Neural progenitor cell (in vitro differentiated cells): ENCODE data around the gene IFT122. TPM values are rescaled to one million over a fixed set of nuclear protein-coding genes. Genes with fewer than 3 reads are reported as not detected.
A peak's percentile ranks its signal among the peaks of the same experiment; 100 is the strongest.
"Not testable (repeated sequence)": the region's sequence is repeated elsewhere in the genome, so short reads cannot be mapped to it uniquely, and the experiment has no call there.

Experiments used
- DNase-seq: peaks from one replicate; pipeline ENCODE4 v3.0.0-alpha.2; 2016; ENCODE audit warnings: low spot score
- H2AFZ ChIP-seq: fragments of 200-600 bp; sonication (generic); replicated peaks from 2 replicates; pipeline ENCODE4 v1.6.1; 2016; ENCODE audit warnings: antibody characterized with exemption
- H3F3A ChIP-seq: fragments of 200-600 bp; sonication (generic); 2 replicates; pipeline ENCODE4 v1.6.1; 2016; ENCODE audit warnings: antibody characterized with exemption, low read depth
- H3K27ac ChIP-seq: fragments of 200-600 bp; sonication (generic); 2 replicates; pipeline ENCODE4 v1.5.1; 2016; ENCODE audit warnings: mild to moderate bottlenecking
- H3K27me3 ChIP-seq: fragments of 200-600 bp; sonication (generic); 2 replicates; pipeline ENCODE4 v1.6.1; 2016; ENCODE audit warnings: mild to moderate bottlenecking, moderate library complexity
- H3K36me3 ChIP-seq: fragments of 200-600 bp; sonication (generic); 2 replicates; pipeline ENCODE4 v1.5.1; 2016
- H3K4me1 ChIP-seq: fragments of 200-600 bp; sonication (generic); 2 replicates; pipeline ENCODE4 v1.6.1; 2016; ENCODE audit warnings: mixed run types
- H3K4me2 ChIP-seq: fragments of 200-600 bp; sonication (generic); 2 replicates; pipeline ENCODE4 v1.6.1; 2016
- H3K4me3 ChIP-seq: fragments of 200-600 bp; sonication (generic); 2 replicates; pipeline ENCODE4 v1.5.1; 2016
- H3K79me2 ChIP-seq: fragments of 200-600 bp; sonication (generic); 2 replicates; pipeline ENCODE4 v1.6.1; 2016; ENCODE audit warnings: low read depth
- H3K9ac ChIP-seq: fragments of 200-600 bp; sonication (generic); 2 replicates; pipeline ENCODE4 v1.6.1; 2016
- H3K9me3 ChIP-seq: fragments of 200-600 bp; sonication (generic); 2 replicates; pipeline ENCODE4 v1.5.1; 2016; ENCODE audit warnings: low read depth
- H4K20me1 ChIP-seq: fragments of 200-600 bp; sonication (generic); 2 replicates; pipeline ENCODE4 v1.6.1; 2016; ENCODE audit warnings: low read depth
- H3K27ac Mint-ChIP-seq: 3 replicates; pipeline ENCODE4 v1.8.0; 2021; ENCODE audit warnings: mixed read lengths
- H3K27me3 Mint-ChIP-seq: 2 replicates; pipeline ENCODE4 v1.8.0; 2022; ENCODE audit warnings: low read depth, mild to moderate bottlenecking, inconsistent platforms, moderate library complexity, mixed read lengths; ENCODE audit not compliant: insufficient read depth
- H3K36me3 Mint-ChIP-seq: 3 replicates; pipeline ENCODE4 v1.8.0; 2021; ENCODE audit warnings: mixed read lengths
- H3K4me1 Mint-ChIP-seq: 3 replicates; pipeline ENCODE4 v1.8.0; 2021; ENCODE audit warnings: mixed read lengths
- H3K4me3 Mint-ChIP-seq: 3 replicates; pipeline ENCODE4 v1.8.0; 2021; ENCODE audit warnings: mild to moderate bottlenecking, moderate library complexity, mixed read lengths
- H3K9me3 Mint-ChIP-seq: 3 replicates; pipeline ENCODE4 v1.8.0; 2020; ENCODE audit warnings: mixed read lengths
- EZH2 ChIP-seq: fragments of 200-600 bp; sonication (generic); IDR thresholded peaks from 2 replicates; pipeline ENCODE4 v1.6.1; 2017; ENCODE audit warnings: antibody characterized with exemption, mild to moderate bottlenecking, moderate library complexity
- EZH2phosphoT487 ChIP-seq: fragments of 200-600 bp; sonication (generic); IDR thresholded peaks from 2 replicates; pipeline ENCODE4 v1.6.1; 2017; ENCODE audit warnings: antibody characterized with exemption
- total RNA-seq: library from RNA; depleted of rRNA; stranded (reverse); fragments of >200 nt; gene quantifications from 2 replicates; pipeline ENCODE4 v1.2.3, GENCODE V29; 2015; ENCODE audit warnings: low replicate concordance
- TF ChIP-seq, protein P1 (sequence below): fragments of 200-600 bp; sonication (generic); IDR thresholded peaks from 2 replicates; pipeline ENCODE4 v1.5.1; 2017; ENCODE audit warnings: antibody characterized with exemption, mild to moderate bottlenecking

Gene IFT122
- total RNA-seq, 1 donor from 2014 or later, result 48.0 TPM

DNA sequence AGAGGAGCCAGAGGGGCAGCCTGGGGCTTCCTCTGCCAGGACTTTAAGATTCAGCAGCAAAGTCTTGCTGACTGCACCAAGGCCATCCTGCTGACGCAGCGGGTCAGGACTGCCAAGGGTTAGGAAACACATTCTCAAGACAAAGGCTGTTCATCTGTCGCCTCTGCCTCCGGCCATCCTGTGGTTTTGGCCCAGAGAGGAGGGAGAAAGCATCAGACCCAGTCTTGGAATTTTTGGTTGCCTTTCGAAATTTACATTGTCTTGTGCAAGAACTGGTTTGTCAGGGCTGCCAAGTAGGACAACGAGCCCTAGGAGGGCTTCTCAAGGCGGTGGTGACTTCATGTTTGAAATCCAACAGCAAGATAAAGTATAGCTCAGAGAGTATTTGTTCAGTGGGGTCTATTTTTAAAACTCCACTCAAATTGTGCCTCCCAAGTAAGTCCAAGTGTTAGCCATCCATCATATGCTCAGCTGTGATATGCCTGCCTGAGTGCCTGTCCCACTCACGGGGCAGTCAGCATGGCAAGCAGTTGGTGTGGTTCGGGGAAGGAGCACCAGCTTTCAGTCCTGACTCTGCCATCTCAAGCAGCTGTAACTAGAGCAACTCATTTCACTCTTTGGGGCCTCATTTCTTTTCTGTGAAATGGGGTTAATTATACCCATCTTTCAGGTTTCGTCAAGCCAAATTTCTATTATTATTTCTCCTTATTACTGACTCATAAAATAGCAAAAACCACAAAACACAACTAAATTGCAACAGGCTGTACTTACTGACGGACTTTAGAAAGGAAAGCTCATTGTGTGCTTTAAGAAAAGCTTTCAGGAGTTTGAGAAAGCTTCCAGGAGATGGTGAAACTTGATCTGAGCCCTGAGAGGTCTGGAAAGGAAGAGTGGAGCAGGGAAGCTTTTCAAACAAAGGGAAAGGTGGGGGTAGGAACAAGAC, 46.0 kb downstream of the IFT122 start:
- Mint-ChIP-seq H3K4me1 (peaks cover 41% of the 10 kb centered on the region), H3K27ac (peak overlapping the region; percentile 87), H3K9me3 (no peaks in the 10 kb centered on the region), H3K36me3 (peaks cover 15% of the 10 kb centered on the region), H3K4me3 (no peak overlapping the region), H3K27me3 (no peaks in the 10 kb centered on the region)
- TF ChIP-seq EZH2phosphoT487, result no peak
- TF ChIP-seq, protein P1, sequence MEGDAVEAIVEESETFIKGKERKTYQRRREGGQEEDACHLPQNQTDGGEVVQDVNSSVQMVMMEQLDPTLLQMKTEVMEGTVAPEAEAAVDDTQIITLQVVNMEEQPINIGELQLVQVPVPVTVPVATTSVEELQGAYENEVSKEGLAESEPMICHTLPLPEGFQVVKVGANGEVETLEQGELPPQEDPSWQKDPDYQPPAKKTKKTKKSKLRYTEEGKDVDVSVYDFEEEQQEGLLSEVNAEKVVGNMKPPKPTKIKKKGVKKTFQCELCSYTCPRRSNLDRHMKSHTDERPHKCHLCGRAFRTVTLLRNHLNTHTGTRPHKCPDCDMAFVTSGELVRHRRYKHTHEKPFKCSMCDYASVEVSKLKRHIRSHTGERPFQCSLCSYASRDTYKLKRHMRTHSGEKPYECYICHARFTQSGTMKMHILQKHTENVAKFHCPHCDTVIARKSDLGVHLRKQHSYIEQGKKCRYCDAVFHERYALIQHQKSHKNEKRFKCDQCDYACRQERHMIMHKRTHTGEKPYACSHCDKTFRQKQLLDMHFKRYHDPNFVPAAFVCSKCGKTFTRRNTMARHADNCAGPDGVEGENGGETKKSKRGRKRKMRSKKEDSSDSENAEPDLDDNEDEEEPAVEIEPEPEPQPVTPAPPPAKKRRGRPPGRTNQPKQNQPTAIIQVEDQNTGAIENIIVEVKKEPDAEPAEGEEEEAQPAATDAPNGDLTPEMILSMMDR, result no peak
- no peak for TF ChIP-seq EZH2
- Histone ChIP-seq H3K36me3 (no peaks in the 10 kb centered on the region), H3K4me1 (peaks cover 25% of the 10 kb centered on the region), H3F3A (peaks cover 20% of the 10 kb centered on the region), H4K20me1 (no peaks in the 10 kb centered on the region), H3K79me2 (no peaks in the 10 kb centered on the region), H3K27me3 (no peaks in the 10 kb centered on the region), H3K9ac (no peak overlapping the region), H3K4me3 (no peak overlapping the region), H3K4me2 (peak overlapping the region; percentile 48), H3K9me3 (no peaks in the 10 kb centered on the region), H3K27ac (peak overlapping the region; percentile 46), H2AFZ (peak overlapping the region; percentile 12)
- peak; percentile 54 for DNase-seq

- no peaks in the 10 kb centered on the region for H3K79me2 ChIP-seq
- H3K4me1 ChIP-seq, result peaks cover 25% of the 10 kb centered on the region
- TF ChIP-seq EZH2 (no peak), EZH2phosphoT487 (no peak)
- TF ChIP-seq, protein P1, result no peak
- peak overlapping the region; percentile 40 for H3K27ac Mint-ChIP-seq
- H2AFZ ChIP-seq, result peak overlapping the region; percentile 12
- H3K27me3 ChIP-seq, result no peaks in the 10 kb centered on the region
- DNase-seq, result no peak
- peaks cover 16% of the 10 kb centered on the region for H3K36me3 Mint-ChIP-seq
- peaks cover 20% of the 10 kb centered on the region for H3F3A ChIP-seq
- H3K9me3 ChIP-seq, result no peaks in the 10 kb centered on the region
- H3K36me3 ChIP-seq, result no peaks in the 10 kb centered on the region
- H3K4me3 Mint-ChIP-seq, result no peak overlapping the region
- peaks cover 34% of the 10 kb centered on the region for H3K4me1 Mint-ChIP-seq
- H3K9ac ChIP-seq, result no peak overlapping the region
- no peaks in the 10 kb centered on the region for H4K20me1 ChIP-seq
- H3K4me2 ChIP-seq, result peak overlapping the region; percentile 48
- no peaks in the 10 kb centered on the region for H3K27me3 Mint-ChIP-seq
- H3K4me3 ChIP-seq, result no peak overlapping the region
- peak overlapping the region; percentile 46 for H3K27ac ChIP-seq
- no peaks in the 10 kb centered on the region for H3K9me3 Mint-ChIP-seq
These were observed 46.6 kb downstream of the IFT122 start for GRCh38 chr3:129486664-129487035.

- Mint-ChIP-seq H3K27me3 (no peaks in the 10 kb centered on the region), H3K4me3 (no peak overlapping the region), H3K27ac (no peak overlapping the region), H3K9me3 (no peaks in the 10 kb centered on the region), H3K36me3 (peaks cover 20% of the 10 kb centered on the region), H3K4me1 (peaks cover 29% of the 10 kb centered on the region)
- no peaks in the 10 kb centered on the region for H3K36me3 ChIP-seq
- H3K27me3 ChIP-seq, result no peaks in the 10 kb centered on the region
- H3K79me2 ChIP-seq, result no peaks in the 10 kb centered on the region
- no peaks in the 10 kb centered on the region for H3K9me3 ChIP-seq
- DNase-seq, result no peak
- peaks cover 20% of the 10 kb centered on the region for H3F3A ChIP-seq
- no peak overlapping the region for H3K4me3 ChIP-seq
- H4K20me1 ChIP-seq, result no peaks in the 10 kb centered on the region
- peaks cover 25% of the 10 kb centered on the region for H3K4me1 ChIP-seq
- H3K9ac ChIP-seq, result no peak overlapping the region
- no peak overlapping the region for H2AFZ ChIP-seq
- no peak overlapping the region for H3K4me2 ChIP-seq
- TF ChIP-seq EZH2phosphoT487 (no peak), EZH2 (no peak)
- TF ChIP-seq, protein P1, result no peak
- H3K27ac ChIP-seq, result peak overlapping the region; percentile 46
These were observed 47.3 kb downstream of the IFT122 start for GRCh38 chr3:129487183-129487867.

DNA sequence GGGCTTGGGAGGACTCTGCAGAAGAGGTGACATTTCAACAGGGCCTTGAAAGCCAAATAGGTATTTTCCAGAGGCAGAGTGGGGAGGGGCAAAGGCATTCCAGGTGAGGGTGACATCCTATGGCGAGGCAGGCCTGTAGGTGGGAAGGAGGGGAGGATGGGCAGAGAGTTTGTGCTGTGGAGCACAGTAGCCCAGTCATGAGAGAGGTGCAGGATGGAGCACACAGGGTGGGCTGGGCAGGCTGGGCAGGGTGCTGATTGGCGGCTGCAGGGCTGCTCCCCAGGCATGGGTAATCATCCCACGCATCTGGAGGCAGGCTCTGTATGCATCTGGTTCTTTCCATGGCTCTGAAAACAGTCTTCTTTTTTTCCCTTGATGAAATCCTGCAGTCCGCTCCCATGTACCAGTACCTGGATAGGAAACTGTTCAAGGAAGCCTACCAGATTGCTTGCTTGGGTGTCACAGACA, 47.9 kb downstream of the IFT122 start:
- not testable (repeated sequence) for DNase-seq, H3K27me3 Mint-ChIP-seq, H4K20me1 ChIP-seq, H3K9me3 Mint-ChIP-seq, H3K79me2 ChIP-seq, H3K27me3 ChIP-seq, H3K36me3 ChIP-seq, H3K9ac ChIP-seq, H2AFZ ChIP-seq, H3K4me3 Mint-ChIP-seq, H3K4me2 ChIP-seq, H3K9me3 ChIP-seq, H3K4me3 ChIP-seq, H3K27ac Mint-ChIP-seq
- Histone ChIP-seq H3F3A (peaks cover 20% of the 10 kb centered on the region), H3K4me1 (peaks cover 25% of the 10 kb centered on the region), H3K27ac (peak overlapping the region; percentile 46)
- H3K36me3 Mint-ChIP-seq, result peaks cover 18% of the 10 kb centered on the region
- H3K4me1 Mint-ChIP-seq, result peaks cover 25% of the 10 kb centered on the region

- Mint-ChIP-seq H3K4me1 (peaks cover 18% of the 10 kb centered on the region), H3K36me3 (peaks cover 13% of the 10 kb centered on the region)
- Histone ChIP-seq H3F3A (peaks cover 20% of the 10 kb centered on the region), H3K4me1 (peaks cover 25% of the 10 kb centered on the region)
- not testable (repeated sequence) for H3K4me2 ChIP-seq, H3K4me3 Mint-ChIP-seq, H4K20me1 ChIP-seq, H3K4me3 ChIP-seq, H3K27me3 ChIP-seq, H3K9me3 Mint-ChIP-seq, H3K36me3 ChIP-seq, H3K9ac ChIP-seq, H3K27ac Mint-ChIP-seq, H3K27ac ChIP-seq, H3K27me3 Mint-ChIP-seq, DNase-seq, H2AFZ ChIP-seq, H3K9me3 ChIP-seq, H3K79me2 ChIP-seq
These were observed 49.2 kb downstream of the IFT122 start for GRCh38 chr3:129489258-129489657.
